Measurements from ENCODE around the gene TMEM145.
A peak's percentile ranks its signal among the peaks of the same experiment; 100 is the strongest.
"Not testable (repeated sequence)": the region's sequence is repeated elsewhere in the genome, so short reads cannot be mapped to it uniquely, and the experiment has no call there.

Gene TMEM145

GRCh38 chr19:42313096-42313839, at the start of gene TMEM145:
Gene TMEM145 (plus strand): TSS chr19:42313309. CDS start chr19:42313377, 68 bp downstream.
- DNase-seq = no peak

GRCh38 chr19:42266105-42266504, 47.0 kb upstream of the TMEM145 start:
- not testable (repeated sequence) for DNase-seq

GRCh38 chr19:42266928-42267603, 46.0 kb upstream of the TMEM145 start:
- not testable (repeated sequence) for DNase-seq

- DNase-seq = no peak
These were observed 45.4 kb upstream of the TMEM145 start for GRCh38 chr19:42267644-42268141.

- peak; percentile 99 for DNase-seq
These were observed 44.9 kb upstream of the TMEM145 start for GRCh38 chr19:42268142-42268703.

GRCh38 chr19:42268704-42269477, 44.2 kb upstream of the TMEM145 start, which contains the start of gene CIC:
Gene CIC (plus strand): TSS chr19:42269252. CDS start chr19:42271784, 2,532 bp downstream.
- DNase-seq = peak; percentile 100

GRCh38 chr19:42269478-42270345, 43.4 kb upstream of the TMEM145 start:
- DNase-seq = no peak

GRCh38 chr19:42270346-42271044, 42.6 kb upstream of the TMEM145 start:
- DNase-seq = no peak

- DNase-seq = no peak
These were observed 42.1 kb upstream of the TMEM145 start for GRCh38 chr19:42271045-42271419.

- no peak for DNase-seq
These were observed 41.1 kb upstream of the TMEM145 start for GRCh38 chr19:42271861-42272534.

- no peak for DNase-seq
These were observed 40.6 kb upstream of the TMEM145 start for GRCh38 chr19:42272535-42272897.

- DNase-seq = no peak
These were observed 40.1 kb upstream of the TMEM145 start for GRCh38 chr19:42272989-42273406.

GRCh38 chr19:42273407-42274064, 39.6 kb upstream of the TMEM145 start:
- DNase-seq = no peak

- DNase-seq = no peak
These were observed 38.9 kb upstream of the TMEM145 start for GRCh38 chr19:42274065-42274682.

GRCh38 chr19:42275103-42275502, 38.0 kb upstream of the TMEM145 start:
- DNase-seq = no peak

- DNase-seq = no peak
These were observed 37.6 kb upstream of the TMEM145 start for GRCh38 chr19:42275517-42275916.

GRCh38 chr19:42276284-42276683, 36.8 kb upstream of the TMEM145 start:
- no peak for DNase-seq

- DNase-seq = no peak
These were observed 36.3 kb upstream of the TMEM145 start for GRCh38 chr19:42276821-42277220.

GRCh38 chr19:42277821-42278451, 35.2 kb upstream of the TMEM145 start:
- peak; percentile 23 for DNase-seq

All from DMS153 (cell line).